SU-DHL-6 (cell line): ENCODE data around the gene RAP2B.

Source experiments
- H2AFZ ChIP-seq: fragments of 200-600 bp; sonication (generic); 2 replicates; pipeline ENCODE4 v1.6.1; 2014; ENCODE audit warnings: low read depth, mild to moderate bottlenecking, moderate library complexity, mixed read lengths, antibody characterized with exemption, low read length; ENCODE audit not compliant: severe bottlenecking
- H3F3A ChIP-seq: fragments of 200-600 bp; shearing (Covaris generic); 2 replicates; pipeline ENCODE4 v1.6.0; 2016; ENCODE audit warnings: antibody characterized with exemption, mild to moderate bottlenecking; ENCODE audit not compliant: insufficient read depth
- H3K27ac ChIP-seq: fragments of 200-600 bp; sonication (generic); 2 replicates; pipeline ENCODE4 v1.5.1; 2016; ENCODE audit warnings: low read depth, mild to moderate bottlenecking, low read length, moderate library complexity, mixed read lengths
- H3K27me3 ChIP-seq: fragments of 200-600 bp; sonication (generic), shearing (Covaris generic); 2 replicates; pipeline ENCODE4 v1.6.0; 2014; ENCODE audit warnings: mild to moderate bottlenecking, low read length
- H3K36me3 ChIP-seq: fragments of 200-600 bp; sonication (generic); 2 replicates; pipeline ENCODE4 v1.6.1; 2014; ENCODE audit warnings: mild to moderate bottlenecking, low read length, mixed read lengths
- H3K4me2 ChIP-seq: fragments of 300-600, 200-600 bp; shearing (Covaris generic), sonication (generic); 2 replicates; pipeline ENCODE4 v1.6.0; 2014; ENCODE audit warnings: low read length, low read depth, mild to moderate bottlenecking; ENCODE audit not compliant: poor library complexity, severe bottlenecking
- H3K4me3 ChIP-seq: fragments of 200-600 bp; sonication (generic); 2 replicates; pipeline ENCODE4 v1.5.1; 2014; ENCODE audit warnings: antibody characterized with exemption, low read length, mild to moderate bottlenecking, mixed read lengths; ENCODE audit not compliant: insufficient read depth, poor library complexity, severe bottlenecking
- H3K79me2 ChIP-seq: fragments of 200-600 bp; sonication (generic); 2 replicates; pipeline ENCODE4 v1.6.1; 2014; ENCODE audit warnings: mild to moderate bottlenecking, low read length, moderate library complexity; ENCODE audit not compliant: insufficient read depth
- H3K9ac ChIP-seq: fragments of 200-600 bp; sonication (generic); 2 replicates; pipeline ENCODE4 v1.7.0; 2014; ENCODE audit warnings: mild to moderate bottlenecking, low read length
- H3K9me2 ChIP-seq: fragments of 200-600 bp; sonication (generic); replicated peaks from 2 replicates; pipeline ENCODE4 v1.6.1; 2014; ENCODE audit warnings: low read length; ENCODE audit not compliant: insufficient read depth
- H3K9me3 ChIP-seq: fragments of 200-600 bp; sonication (generic); 2 replicates; pipeline ENCODE4 v1.6.1; 2014; ENCODE audit warnings: low read length, mixed read lengths; ENCODE audit not compliant: insufficient read depth
- H4K20me1 ChIP-seq: fragments of 200-600 bp; sonication (generic); 2 replicates; pipeline ENCODE4 v1.6.1; 2014; ENCODE audit warnings: low read depth, mild to moderate bottlenecking, antibody characterized with exemption, low read length, moderate library complexity, mixed read lengths
- CTCF ChIP-seq: fragments of 200-600 bp; sonication (generic); IDR thresholded peaks from one replicate; pipeline ENCODE4 v1.5.1; 2017; ENCODE audit warnings: antibody characterized with exemption, mild to moderate bottlenecking, low read length, moderate library complexity; ENCODE audit not compliant: insufficient read depth, poor library complexity, severe bottlenecking
- EZH2phosphoT487 ChIP-seq: fragments of 200-600 bp; sonication (generic), shearing (Covaris generic); conservative IDR thresholded peaks from 2 replicates; pipeline ENCODE4 v1.6.1; 2018; ENCODE audit warnings: mild to moderate bottlenecking, antibody characterized with exemption, low read length, moderate library complexity, mixed read lengths

RAP2B gene

DNA sequence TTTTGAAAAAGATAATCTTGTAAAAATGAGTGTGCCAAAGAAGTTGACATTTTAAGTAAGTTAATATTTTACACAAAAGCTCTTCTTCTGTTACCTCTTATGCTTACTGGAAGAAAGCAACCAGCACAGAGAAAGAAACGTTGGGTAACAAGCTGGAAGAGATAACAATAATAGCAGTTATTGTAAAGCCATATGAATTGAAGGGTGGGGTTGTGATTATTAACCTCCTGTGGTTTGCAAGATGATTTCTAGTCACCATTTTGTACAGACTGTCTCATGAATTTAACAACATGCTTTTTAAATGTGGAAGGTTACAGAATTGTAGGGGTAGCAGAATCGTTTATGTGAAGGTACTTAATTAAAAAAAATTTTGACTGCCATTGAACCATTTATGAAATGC lies 9.2 kb downstream of the RAP2B start:
- Histone ChIP-seq H3K4me3 (no peak overlapping the region), H3K79me2 (peaks cover 24% of the 10 kb centered on the region), H3K27me3 (no peaks in the 10 kb centered on the region), H3K9ac (no peak overlapping the region), H3K9me2 (no peaks in the 10 kb centered on the region), H3K4me2 (no peak overlapping the region), H3K9me3 (0 out of 2 replicates have a peak, but pooled peaks cover 5% of the 10 kb centered on the region), H3F3A (peaks cover 7% of the 10 kb centered on the region; the same call in 1 of the 2 replicates), H3K36me3 (0 out of 2 replicates have a peak, but pooled peaks cover 10% of the 10 kb centered on the region), H2AFZ (no peak overlapping the region), H3K27ac (no peak overlapping the region), H4K20me1 (peaks cover 12% of the 10 kb centered on the region; the same call in 1 of the 2 replicates)
- no peak for TF ChIP-seq CTCF
- TF ChIP-seq EZH2phosphoT487: no peak

- no peak overlapping the region for H3K9ac ChIP-seq
- no peak overlapping the region for H2AFZ ChIP-seq
- peaks cover 7% of the 10 kb centered on the region; the same call in 1 of the 2 replicates for H4K20me1 ChIP-seq
- no peaks in the 10 kb centered on the region for H3K27me3 ChIP-seq
- H3K9me2 ChIP-seq: no peaks in the 10 kb centered on the region
- H3K4me2 ChIP-seq: no peak overlapping the region
- H3K9me3 ChIP-seq: 0 out of 2 replicates have a peak, but pooled peaks cover 5% of the 10 kb centered on the region
- 0 out of 2 replicates have a peak, but pooled peaks cover 6% of the 10 kb centered on the region for H3K36me3 ChIP-seq
- H3K79me2 ChIP-seq: peaks cover 18% of the 10 kb centered on the region
- peaks cover 7% of the 10 kb centered on the region; the same call in 1 of the 2 replicates for H3F3A ChIP-seq
- TF ChIP-seq EZH2phosphoT487 (no peak), CTCF (no peak)
- no peak overlapping the region for H3K27ac ChIP-seq
- H3K4me3 ChIP-seq: no peak overlapping the region
Measured at GRCh38 chr3:153171918-153172317, 9.9 kb downstream of the RAP2B start.

DNA sequence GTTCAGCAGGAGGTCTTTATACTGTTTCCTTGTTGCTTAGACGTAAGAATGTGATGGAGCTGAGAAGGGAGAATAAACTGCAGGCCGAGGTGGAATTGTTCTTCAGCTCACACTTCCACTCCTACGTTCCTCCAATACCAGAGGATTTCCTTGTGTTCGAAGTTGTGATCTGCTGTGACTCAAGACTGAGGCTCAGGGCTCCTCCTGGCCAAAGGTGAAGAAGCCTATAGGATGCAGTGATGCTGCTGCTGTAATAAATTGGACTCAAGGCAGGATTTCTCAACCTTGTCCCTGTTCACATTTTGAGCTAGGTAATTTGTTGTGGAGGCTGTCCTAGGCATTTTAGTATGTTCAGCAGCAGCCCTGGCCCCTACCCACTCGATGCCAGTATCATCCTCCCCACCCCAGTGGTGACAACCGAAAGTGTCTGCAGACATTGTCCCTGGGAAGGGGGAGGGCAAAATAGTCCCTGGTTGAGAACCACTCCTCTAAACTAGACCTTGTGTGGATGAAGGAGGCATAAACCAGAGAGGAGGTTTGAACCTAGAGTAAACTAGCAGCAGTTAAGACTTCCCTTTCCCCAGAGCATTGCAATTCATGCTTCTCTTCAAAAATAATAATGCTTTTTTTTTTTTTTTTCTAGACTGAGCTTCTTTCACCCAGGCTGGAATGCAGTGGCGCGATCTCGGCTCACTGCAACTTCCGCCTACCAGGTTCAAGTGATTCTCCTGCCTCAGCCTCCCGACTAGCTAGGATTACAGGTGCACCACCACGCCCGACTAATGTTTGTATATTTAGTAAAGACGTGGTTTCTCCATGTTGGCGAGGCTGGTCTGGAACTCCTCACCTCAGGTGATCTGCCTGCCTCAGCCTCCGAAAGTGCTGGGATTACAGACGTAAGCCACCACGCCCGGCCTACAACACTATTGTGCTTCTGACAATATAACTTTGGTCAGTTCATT lies 11.1 kb downstream of the RAP2B start:
- no peaks in the 10 kb centered on the region for H4K20me1 ChIP-seq
- no peak overlapping the region for H2AFZ ChIP-seq
- no peak overlapping the region for H3K27ac ChIP-seq
- H3K9me3 ChIP-seq: 0 out of 2 replicates have a peak, but pooled peaks cover 5% of the 10 kb centered on the region
- TF ChIP-seq EZH2phosphoT487 (no peak), CTCF (no peak)
- no peak overlapping the region for H3K4me3 ChIP-seq
- no peak overlapping the region for H3K4me2 ChIP-seq
- peaks cover 6% of the 10 kb centered on the region; the same call in 1 of the 2 replicates for H3K79me2 ChIP-seq
- no peak overlapping the region for H3K9ac ChIP-seq
- 0 out of 2 replicates have a peak, but pooled peaks cover 3% of the 10 kb centered on the region for H3K36me3 ChIP-seq
- H3K27me3 ChIP-seq: no peaks in the 10 kb centered on the region
- H3K9me2 ChIP-seq: no peaks in the 10 kb centered on the region
- peaks cover 7% of the 10 kb centered on the region; the same call in 1 of the 2 replicates for H3F3A ChIP-seq
